Calu3 (cell line): ENCODE measurements around the gene S100A7. TPM values are rescaled to one million over a fixed set of nuclear protein-coding genes. Genes with fewer than 3 reads are reported as not detected.

Experiments
- Bru-seq: library from RNA; stranded (reverse); fragments of 400-500 nt; gene quantifications from one replicate; lab custom pipeline; 2021; lab: Mats Ljungman, UMichigan
- BruChase-seq, 2 experiments: library from RNA; stranded (reverse); fragments of 400-500 nt; gene quantifications; one replicate each; lab custom pipeline; 2021; lab: Mats Ljungman, UMichigan
- BruUV-seq: library from RNA; stranded (reverse); fragments of 400-500 nt; replicated peaks from 2 replicates; lab custom pipeline; 2021; lab: Mats Ljungman, UMichigan
- CTCF ChIA-PET: fragments of 300-600 bp; sonication (Branson Sonifier 250); formaldehyde crosslinking; loops from one replicate; lab custom pipeline; 2022; ENCODE audit warnings: antibody characterized with exemption; lab: Charles Lee
- DNase-seq: peaks from one replicate; pipeline ENCODE4 v3.0.0; 2022
- H3K27ac Mint-ChIP-seq: one replicate; pipeline ENCODE4 v1.8.0; 2022; ENCODE audit warnings: mixed read lengths; ENCODE audit not compliant: unreplicated experiment
- H3K27me3 Mint-ChIP-seq: one replicate; pipeline ENCODE4 v1.8.0; 2022; ENCODE audit warnings: mixed read lengths; ENCODE audit not compliant: unreplicated experiment
- H3K36me3 Mint-ChIP-seq: one replicate; pipeline ENCODE4 v1.8.0; 2022; ENCODE audit warnings: mild to moderate bottlenecking, moderate library complexity, mixed read lengths; ENCODE audit not compliant: insufficient read depth, unreplicated experiment
- H3K4me1 Mint-ChIP-seq: one replicate; pipeline ENCODE4 v1.8.0; 2022; ENCODE audit warnings: mild to moderate bottlenecking, low read depth, mixed read lengths; ENCODE audit not compliant: unreplicated experiment
- H3K4me3 Mint-ChIP-seq: one replicate; pipeline ENCODE4 v1.8.0; 2022; ENCODE audit warnings: mild to moderate bottlenecking, low read depth, moderate library complexity, mixed read lengths; ENCODE audit not compliant: unreplicated experiment
- H3K9me3 Mint-ChIP-seq: one replicate; pipeline ENCODE4 v1.8.0; 2022; ENCODE audit warnings: low read depth, mixed read lengths; ENCODE audit not compliant: unreplicated experiment
- intact Hi-C: fragments of 100-400 bp; cut with micrococcal nuclease; formaldehyde crosslinking; loops from one replicate; pipeline ENCODE4 v1.10.0; 2022; ENCODE audit not compliant: unreplicated experiment
- long read RNA-seq: library from polyadenylated mRNA; stranded (forward); transcript quantifications from one replicate; pipeline ENCODE4 v2.0.0, GENCODE V29; 2022
- total RNA-seq: library from RNA; stranded (reverse); gene quantifications from 2 replicates; pipeline ENCODE4 v1.2.3, GENCODE V29; 2022
- TF ChIP-seq, protein P1 (sequence below): fragments of 200-600 bp; IDR thresholded peaks from one replicate; pipeline ENCODE4 v1.8.0; 2022; ENCODE audit warnings: antibody characterized with exemption; ENCODE audit not compliant: unreplicated experiment

S100A7 gene
- not detected in 2 replicates for total RNA-seq
- Bru-seq, nascent RNA, result not detected
- not detected for BruChase-seq, experiment 1, labeled RNA remaining after a 6-hour chase
- BruChase-seq, experiment 2, labeled RNA remaining after a 2-hour chase, result percentile 14 among the genes with signal in this experiment
- long read RNA-seq, result 0 reads

DNA sequence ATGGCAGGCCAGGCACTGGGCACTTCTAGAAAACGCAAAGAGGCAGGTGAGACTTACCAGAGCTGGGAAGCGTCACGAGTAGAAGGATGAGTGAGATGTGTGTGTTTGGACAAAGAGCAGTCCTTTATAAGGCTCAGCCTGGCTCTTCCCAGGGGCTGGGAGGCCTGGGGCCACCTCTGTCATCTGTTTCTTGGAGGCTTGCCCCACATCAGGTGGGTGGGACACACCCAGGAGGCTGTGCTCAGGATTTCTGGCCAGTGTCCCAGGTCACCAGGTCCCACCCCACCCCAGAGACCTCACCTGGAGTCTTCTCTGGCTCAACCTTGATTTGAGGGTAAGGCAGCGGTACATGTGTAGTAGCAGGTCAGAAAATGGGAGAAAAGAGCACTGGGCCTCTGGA lies at the start of gene S100A7:
S100A7 (minus strand) TSS at position 101 of the 400 bp plus-strand sequence. CDS start 1,638 bp downstream, outside the sequence.
- no TSS peak for BruUV-seq
- H3K27ac Mint-ChIP-seq, result no peak within 1 kb of the TSS
- intact Hi-C loops, result no loop called here

DNA sequence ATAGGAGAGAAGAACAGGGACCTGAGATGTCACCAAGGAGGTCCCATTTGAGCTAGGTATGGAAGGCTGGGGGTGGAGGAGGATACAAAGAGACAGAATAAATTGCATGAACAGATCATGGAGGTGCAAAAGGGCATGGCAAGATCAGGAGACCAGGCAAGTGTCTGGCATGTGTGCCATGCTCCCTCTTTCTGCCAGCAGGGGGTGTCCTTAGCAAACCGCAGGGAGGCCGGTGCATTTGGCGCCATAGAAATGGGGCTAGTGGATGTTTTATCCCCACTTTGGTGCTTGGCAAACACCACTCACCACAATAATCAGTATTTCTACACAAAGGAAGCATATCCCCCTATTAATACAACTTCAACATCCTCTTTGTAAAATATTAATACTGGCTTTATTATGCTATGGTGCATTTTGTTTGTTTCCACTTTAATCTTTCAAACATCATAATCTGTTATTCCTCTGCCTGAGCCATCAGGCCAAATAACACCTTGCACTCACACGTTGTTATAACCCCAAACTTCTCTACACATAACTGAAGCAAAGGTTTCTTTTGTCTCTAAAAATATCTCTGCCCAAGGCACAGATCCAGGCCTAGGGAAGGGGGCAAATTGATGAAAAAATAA lies 49.4 kb upstream of the S100A7 start:
- H3K9me3 Mint-ChIP-seq, result no peaks in the 10 kb centered on the region
- H3K4me3 Mint-ChIP-seq, result no peak overlapping the region
- BruUV-seq, result no TSS peak
- CTCF ChIA-PET, result interaction anchor here (1.0 to 1.3 kb wide), 3 partner anchors 24 to 66 kb away, joined by 3 to 4 read pairs (median 3); no protein-coding TSS in a partner anchor
- no peak overlapping the region for H3K27ac Mint-ChIP-seq
- intact Hi-C loops, result loop anchor here (2.0 to 10.0 kb wide), 3 partner anchors 23 to 475 kb away; partner anchors contain the start of genes ILF2 and RAB13
- no peaks in the 10 kb centered on the region for H3K27me3 Mint-ChIP-seq
- H3K4me1 Mint-ChIP-seq, result peaks cover 75% of the 10 kb centered on the region
- TF ChIP-seq, protein P1, sequence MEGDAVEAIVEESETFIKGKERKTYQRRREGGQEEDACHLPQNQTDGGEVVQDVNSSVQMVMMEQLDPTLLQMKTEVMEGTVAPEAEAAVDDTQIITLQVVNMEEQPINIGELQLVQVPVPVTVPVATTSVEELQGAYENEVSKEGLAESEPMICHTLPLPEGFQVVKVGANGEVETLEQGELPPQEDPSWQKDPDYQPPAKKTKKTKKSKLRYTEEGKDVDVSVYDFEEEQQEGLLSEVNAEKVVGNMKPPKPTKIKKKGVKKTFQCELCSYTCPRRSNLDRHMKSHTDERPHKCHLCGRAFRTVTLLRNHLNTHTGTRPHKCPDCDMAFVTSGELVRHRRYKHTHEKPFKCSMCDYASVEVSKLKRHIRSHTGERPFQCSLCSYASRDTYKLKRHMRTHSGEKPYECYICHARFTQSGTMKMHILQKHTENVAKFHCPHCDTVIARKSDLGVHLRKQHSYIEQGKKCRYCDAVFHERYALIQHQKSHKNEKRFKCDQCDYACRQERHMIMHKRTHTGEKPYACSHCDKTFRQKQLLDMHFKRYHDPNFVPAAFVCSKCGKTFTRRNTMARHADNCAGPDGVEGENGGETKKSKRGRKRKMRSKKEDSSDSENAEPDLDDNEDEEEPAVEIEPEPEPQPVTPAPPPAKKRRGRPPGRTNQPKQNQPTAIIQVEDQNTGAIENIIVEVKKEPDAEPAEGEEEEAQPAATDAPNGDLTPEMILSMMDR, result peak; percentile 87
- peaks cover 16% of the 10 kb centered on the region for H3K36me3 Mint-ChIP-seq
- DNase-seq, result peak; percentile 85

More for the DNA sequence above, at the start of gene S100A7:
- Mint-ChIP-seq H3K27me3 (peaks cover 100% of the 10 kb centered on the region), H3K9me3 (no peaks in the 10 kb centered on the region), H3K36me3 (no peaks in the 10 kb centered on the region), H3K4me1 (no peaks in the 10 kb centered on the region), H3K4me3 (no peak within 1 kb of the TSS)
- DNase-seq, result no peak
- TF ChIP-seq, protein P1, result no peak
- CTCF ChIA-PET, result no interaction called here

DNA sequence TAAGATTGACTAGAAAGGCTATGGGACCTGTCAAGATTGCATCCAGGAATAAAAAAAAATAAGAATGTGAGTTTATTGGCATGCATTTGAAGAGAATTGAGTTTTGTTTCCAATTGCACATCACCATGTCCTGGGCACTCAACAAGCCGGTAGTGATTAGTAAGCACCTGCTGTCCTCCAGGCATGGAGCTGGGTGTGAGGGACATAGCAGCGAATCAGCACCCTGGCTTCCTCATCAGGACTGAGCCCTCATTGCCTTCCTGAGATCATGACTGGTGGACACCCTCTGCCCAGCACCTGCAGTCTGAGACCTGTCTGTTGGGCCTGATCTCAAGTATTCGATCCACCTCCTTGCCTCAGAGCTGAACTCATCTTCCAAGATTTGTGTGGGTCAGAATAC lies 48.6 kb upstream of the S100A7 start:
- CTCF ChIA-PET, result no interaction called here
- Mint-ChIP-seq H3K9me3 (no peaks in the 10 kb centered on the region), H3K27ac (no peak overlapping the region), H3K36me3 (peaks cover 16% of the 10 kb centered on the region), H3K4me1 (peaks cover 73% of the 10 kb centered on the region), H3K4me3 (no peak overlapping the region), H3K27me3 (no peaks in the 10 kb centered on the region)
- no TSS peak for BruUV-seq
- DNase-seq, result no peak
- TF ChIP-seq, protein P1, result no peak
- intact Hi-C loops, result no loop called here

DNA sequence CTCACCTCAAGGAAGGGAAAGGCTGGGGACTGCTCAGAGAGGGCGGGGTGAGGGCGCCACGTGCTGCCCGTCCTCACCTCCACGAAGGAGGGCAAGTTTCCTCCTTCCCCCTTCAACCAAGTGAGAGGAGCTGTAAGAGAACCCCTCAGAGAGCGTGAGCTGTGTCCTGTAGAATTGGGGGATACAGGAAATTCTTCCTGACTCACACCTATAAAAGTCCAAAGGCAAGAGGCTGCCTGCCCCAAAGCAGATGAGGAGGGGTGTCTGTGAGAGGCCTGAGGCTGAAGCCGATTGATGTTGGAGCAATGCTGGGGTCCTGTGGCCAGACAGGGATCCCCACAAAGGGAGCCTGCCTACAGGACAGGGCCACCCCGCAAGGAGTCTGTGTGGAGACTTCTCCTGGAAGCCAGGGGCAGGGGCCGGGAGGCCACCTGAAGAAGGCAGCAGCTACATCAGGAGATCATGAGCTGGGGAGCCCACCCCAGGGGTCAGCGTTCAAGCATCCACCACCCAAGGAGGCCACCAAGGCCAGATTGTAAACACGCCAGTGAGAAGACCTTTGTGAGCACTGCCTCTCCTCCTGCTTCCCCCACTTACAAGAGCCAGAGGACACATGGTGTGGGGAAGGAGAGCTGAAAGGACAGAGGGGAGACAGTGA lies 47.6 kb upstream of the S100A7 start:
- Mint-ChIP-seq H3K27ac (no peak overlapping the region), H3K36me3 (peaks cover 16% of the 10 kb centered on the region), H3K9me3 (no peaks in the 10 kb centered on the region), H3K4me3 (no peak overlapping the region), H3K27me3 (no peaks in the 10 kb centered on the region), H3K4me1 (peaks cover 63% of the 10 kb centered on the region)
- TF ChIP-seq, protein P1, result no peak
- CTCF ChIA-PET, result no interaction called here
- intact Hi-C loops, result loop anchor here (2.0 kb wide), 1 partner anchor 241 kb away; no protein-coding TSS in a partner anchor
- DNase-seq, result no peak
- no TSS peak for BruUV-seq
